ENCODE data around the gene RBM33. TPM values are rescaled to one million over a fixed set of nuclear protein-coding genes. Genes with fewer than 3 reads are reported as not detected.

The RBM33 gene
- total RNA-seq, 8 experiments from 2014 or later: 13.3 to 52.0 (median 29.3) TPM

DNA sequence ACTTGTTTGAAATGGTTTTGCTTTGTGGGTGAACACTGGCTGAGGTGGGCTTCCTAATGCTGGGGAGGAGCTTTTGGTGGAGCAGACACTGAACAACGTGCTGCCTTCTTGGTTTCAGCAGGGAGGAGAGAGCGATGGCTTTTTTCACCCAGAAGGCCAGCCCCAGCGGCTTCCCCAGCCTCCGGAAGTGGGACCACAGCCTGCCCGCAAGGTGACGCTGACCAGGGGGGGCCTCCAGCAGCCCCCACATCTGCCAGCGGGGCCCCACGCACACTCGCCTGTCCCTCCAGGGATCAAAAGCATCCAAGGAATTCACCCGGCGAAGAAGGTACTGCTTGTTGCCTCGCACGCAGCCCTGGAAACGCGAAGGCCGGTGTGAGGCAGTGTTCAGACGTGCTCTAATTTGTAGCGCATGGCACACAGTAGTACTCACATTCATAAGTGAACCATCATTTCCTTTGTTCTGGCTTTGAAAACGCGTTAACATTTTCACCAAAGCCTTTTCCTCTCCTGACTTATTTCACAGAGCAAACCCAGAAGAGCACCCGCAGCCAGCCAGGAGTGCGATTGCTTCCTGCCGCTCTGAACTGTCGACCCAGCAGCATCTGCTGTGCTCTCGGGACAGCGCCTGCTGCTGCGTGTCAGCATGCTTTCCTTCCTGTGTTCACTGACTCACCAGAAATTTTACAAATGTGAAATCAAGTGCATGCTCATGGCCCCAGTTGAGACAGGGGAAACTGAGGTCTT, 119.4 kb downstream of the RBM33 start:
- in situ Hi-C loops (cut with MboI; ENCODE audit: low pct_unique_long_range_greater_than_20kb in 2 of 9, low sequenced_read_pairs in 9 of 9, unreplicated experiment in 9 of 9): loop anchor here in 3 of 9 experiments (10.0 to 25.0 kb wide), 4 partner anchors 169 to 827 kb away; no protein-coding TSS in a partner anchor
- Histone ChIP-seq H3K4me3 (no peak overlapping the region), H3K27ac (no peak overlapping the region), H3K4me1 (replicated peaks in 1 of 2) (no peaks in the 10 kb centered on the region)
- WGBS, 10 experiments: 71 to 100% (median 97%) methylated on average over 1 to 14 of the region's 27 CpGs; no CpG with 5 or more reads in 2 of the 10 experiments
- no peak for ATAC-seq (replicated peaks in 6 of 8)

DNA sequence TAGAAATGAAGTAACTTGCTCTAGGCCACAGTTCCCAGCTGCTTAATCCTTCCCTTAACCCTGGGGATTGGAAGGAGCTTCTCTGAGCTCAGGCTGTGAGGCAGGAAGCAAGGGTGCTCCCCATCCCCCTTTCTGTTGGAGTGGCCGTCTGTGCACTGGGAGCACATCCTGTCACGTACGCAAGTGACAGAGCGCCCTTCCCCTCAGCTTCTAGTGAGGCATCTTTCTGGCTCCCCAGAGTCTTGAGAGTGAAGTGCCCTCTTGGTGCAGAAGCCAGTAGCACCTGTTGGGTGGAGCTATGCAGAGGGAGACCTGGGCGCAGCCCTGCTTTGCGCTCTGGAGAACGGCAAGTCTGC, 120.0 kb downstream of the RBM33 start:
- WGBS, 10 experiments: 67 to 100% (median 98%) methylated on average over 1 to 5 of the region's 7 CpGs; no CpG with 5 or more reads in 3 of the 10 experiments
- Histone ChIP-seq H3K27ac (no peak overlapping the region), H3K4me3 (no peak overlapping the region), H3K4me1 (replicated peaks in 1 of 2) (no peaks in the 10 kb centered on the region)
- no peak for ATAC-seq (replicated peaks in 6 of 8)
- in situ Hi-C loops (cut with MboI; ENCODE audit: low pct_unique_long_range_greater_than_20kb in 2 of 9, low sequenced_read_pairs in 9 of 9, unreplicated experiment in 9 of 9): loop anchor here in 3 of 9 experiments (10.0 to 25.0 kb wide), 4 partner anchors 170 to 827 kb away; no protein-coding TSS in a partner anchor

- in situ Hi-C loops (cut with MboI; ENCODE audit: low pct_unique_long_range_greater_than_20kb in 2 of 9, low sequenced_read_pairs in 9 of 9, unreplicated experiment in 9 of 9): loop anchor here in 3 of 9 experiments (10.0 to 25.0 kb wide), 4 partner anchors 171 to 828 kb away; no protein-coding TSS in a partner anchor
- Histone ChIP-seq H3K27ac (no peak overlapping the region), H3K4me1 (replicated peaks in 1 of 2) (no peaks in the 10 kb centered on the region), H3K4me3 (no peak overlapping the region)
- ATAC-seq (replicated peaks in 6 of 8): no peak
- 17 to 100% (median 87%) methylated on average over 1 to 7 of the region's 8 CpGs for WGBS, 10 experiments
Observed at GRCh38 chr7:155765458-155765857, 121.0 kb downstream of the RBM33 start.

GRCh38 chr7:155766386-155766785, 121.9 kb downstream of the RBM33 start:
- H3K27ac ChIP-seq: no peak overlapping the region
- H3K4me1 ChIP-seq (replicated peaks in 1 of 2): no peaks in the 10 kb centered on the region
- WGBS, 10 experiments: 63 to 100% (median 90%) methylated on average over 2 to 12 of the region's 12 CpGs; no CpG with 5 or more reads in 3 of the 10 experiments
- no peak for ATAC-seq (replicated peaks in 6 of 8)
- H3K4me3 ChIP-seq: no peak overlapping the region
- in situ Hi-C loops (cut with MboI; ENCODE audit: low pct_unique_long_range_greater_than_20kb in 2 of 9, low sequenced_read_pairs in 9 of 9, unreplicated experiment in 9 of 9): loop anchor here in 3 of 9 experiments (10.0 to 25.0 kb wide), 4 partner anchors 172 to 829 kb away; no protein-coding TSS in a partner anchor

DNA sequence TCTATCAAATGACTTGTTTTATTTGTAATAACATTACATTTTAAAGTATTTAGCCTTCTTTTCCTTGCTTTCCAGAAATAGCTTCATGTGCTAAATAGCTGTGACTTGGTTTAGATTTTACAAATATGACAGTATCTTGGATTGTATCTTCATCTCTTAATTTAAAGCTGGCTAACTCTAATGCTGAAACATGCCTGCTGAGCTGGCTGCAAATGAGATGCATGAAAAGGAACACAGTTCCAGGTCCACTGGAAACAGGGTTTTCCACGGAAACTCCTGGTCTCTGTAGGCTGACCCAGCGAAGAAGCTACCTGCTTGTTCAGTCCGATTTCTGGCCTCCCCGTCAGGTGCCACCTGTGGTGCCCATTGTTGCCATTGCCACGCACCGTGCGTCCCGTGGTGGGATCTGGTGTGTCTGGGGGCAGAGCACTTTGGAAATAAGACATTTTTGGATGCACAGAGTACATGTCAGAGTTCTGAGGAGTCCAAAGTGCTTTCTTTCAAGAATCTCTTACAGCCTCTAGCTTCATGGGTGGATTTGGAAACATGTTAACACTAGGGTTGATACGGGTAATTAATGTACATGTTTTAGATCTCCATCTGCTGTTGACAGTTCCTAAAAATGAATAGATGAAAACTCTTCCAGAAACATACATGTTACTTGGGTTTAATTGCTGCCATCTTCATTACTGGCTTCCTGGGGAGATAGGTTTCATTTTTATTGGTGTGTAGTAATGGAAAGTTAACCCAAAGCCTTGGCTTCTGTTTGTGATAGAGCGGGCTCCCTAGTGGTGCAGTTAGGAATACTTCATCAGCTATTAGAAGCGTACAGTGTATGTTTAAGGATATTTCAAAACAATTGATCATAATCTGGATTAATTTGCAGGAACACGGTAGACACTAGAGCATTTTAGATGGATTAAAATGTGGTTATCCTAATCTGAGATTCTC, 122.8 kb downstream of the RBM33 start:
- WGBS, 10 experiments: 40 to 100% (median 94%) methylated on average over 2 to 9 of the region's 12 CpGs
- H3K4me1 ChIP-seq (replicated peaks in 1 of 2): no peaks in the 10 kb centered on the region

DNA sequence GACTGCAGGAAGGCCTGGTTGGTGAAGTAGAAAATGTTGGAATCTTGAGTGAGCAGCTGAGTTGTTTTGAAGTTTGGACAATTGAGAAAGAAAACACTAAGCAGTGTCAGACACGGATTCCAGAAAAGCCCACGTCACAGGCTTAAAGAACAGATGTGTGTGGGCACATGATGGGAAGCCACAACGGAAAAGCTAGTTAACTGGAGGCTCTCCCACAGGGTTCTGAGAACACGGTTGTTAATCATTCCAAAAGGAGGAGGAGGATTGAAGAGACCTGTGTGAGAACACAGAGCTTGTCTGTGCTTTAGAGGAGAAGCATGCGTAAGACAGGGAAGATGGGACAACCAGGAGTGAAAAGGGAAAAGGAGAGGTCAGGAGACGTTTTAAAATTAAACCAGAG, 125.2 kb downstream of the RBM33 start:
- Histone ChIP-seq H3K27ac (no peak overlapping the region), H3K4me3 (no peak overlapping the region), H3K4me1 (replicated peaks in 1 of 2) (no peaks in the 10 kb centered on the region)
- WGBS, 10 experiments: 7 to 100% (median 90%) methylated on average over 2 to 6 of the region's 6 CpGs; no CpG with 5 or more reads in 2 of the 10 experiments
- ATAC-seq (replicated peaks in 6 of 8): peak in 2 of 8 experiments; percentile 65 to 70
- in situ Hi-C loops (cut with MboI; ENCODE audit: low pct_unique_long_range_greater_than_20kb in 2 of 9, low sequenced_read_pairs in 9 of 9, unreplicated experiment in 9 of 9): loop anchor here in 3 of 9 experiments (10.0 to 25.0 kb wide), 4 partner anchors 175 to 832 kb away; no protein-coding TSS in a partner anchor

More for the DNA sequence above, 122.8 kb downstream of the RBM33 start:
- no peak overlapping the region for H3K4me3 ChIP-seq
- in situ Hi-C loops (cut with MboI; ENCODE audit: low pct_unique_long_range_greater_than_20kb in 2 of 9, low sequenced_read_pairs in 9 of 9, unreplicated experiment in 9 of 9): loop anchor here in 3 of 9 experiments (10.0 to 25.0 kb wide), 4 partner anchors 172 to 830 kb away; no protein-coding TSS in a partner anchor
- no peak for ATAC-seq (replicated peaks in 6 of 8)
- no peak overlapping the region for H3K27ac ChIP-seq

DNA sequence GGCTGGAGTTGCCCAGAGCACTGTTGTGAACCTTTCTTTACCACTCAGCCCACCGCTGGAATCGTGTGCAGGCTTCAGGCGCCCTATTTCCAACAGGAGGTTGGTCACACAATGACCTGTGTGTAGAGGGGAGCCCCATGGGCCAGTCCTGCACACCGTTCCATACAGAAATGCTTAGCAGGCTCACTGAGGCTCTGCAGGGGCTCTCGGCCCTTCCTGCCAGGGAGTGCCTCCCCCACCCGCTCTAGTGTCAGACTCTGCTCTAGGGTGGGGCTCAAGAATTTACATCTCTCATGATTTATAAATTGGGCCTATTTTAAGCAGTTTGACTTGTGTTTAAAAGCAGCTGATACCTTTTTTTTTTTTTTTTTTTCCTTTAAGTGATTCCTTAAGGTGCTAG, 125.8 kb downstream of the RBM33 start:
- in situ Hi-C loops (cut with MboI; ENCODE audit: low pct_unique_long_range_greater_than_20kb in 2 of 9, low sequenced_read_pairs in 9 of 9, unreplicated experiment in 9 of 9): loop anchor here in 3 of 9 experiments (25.0 kb wide), 3 partner anchors 358 to 833 kb away; no protein-coding TSS in a partner anchor
- ATAC-seq (replicated peaks in 6 of 8): peak in 3 of 8 experiments; percentile 57 to 78 (median 72)
- H3K27ac ChIP-seq: no peak overlapping the region
- H3K4me3 ChIP-seq: no peak overlapping the region
- 35 to 96% (median 80%) methylated on average over 1 to 5 of the region's 6 CpGs; no CpG with 5 or more reads in 5 of the 10 experiments for WGBS, 10 experiments
- no peaks in the 10 kb centered on the region for H3K4me1 ChIP-seq (replicated peaks in 1 of 2)

DNA sequence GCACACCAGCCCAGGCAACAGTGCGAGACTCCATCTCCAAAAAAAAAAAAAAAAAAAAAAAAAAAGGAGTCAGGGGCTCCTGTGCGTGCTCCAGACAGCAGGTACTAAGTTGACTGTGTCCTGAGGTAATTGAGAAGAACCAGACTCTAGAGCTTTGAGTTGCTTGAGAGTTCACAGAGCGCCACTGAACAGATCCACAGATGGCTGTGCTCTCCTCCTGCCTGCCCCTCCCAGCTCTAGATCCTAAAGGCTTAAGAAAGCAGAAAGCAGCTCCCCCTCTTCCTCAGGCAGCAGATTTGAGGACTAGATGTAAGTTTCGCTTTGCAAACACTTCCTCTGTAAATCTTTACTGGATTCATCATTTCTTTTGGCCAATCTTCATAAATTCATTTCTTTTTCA, 129.1 kb downstream of the RBM33 start:
- Histone ChIP-seq H3K27ac (no peak overlapping the region), H3K4me1 (replicated peaks in 1 of 2) (no peaks in the 10 kb centered on the region), H3K4me3 (no peak overlapping the region)
- ATAC-seq (replicated peaks in 6 of 8): no peak
- in situ Hi-C loops (cut with MboI; ENCODE audit: low pct_unique_long_range_greater_than_20kb in 2 of 9, low sequenced_read_pairs in 9 of 9, unreplicated experiment in 9 of 9): loop anchor here in 3 of 9 experiments (25.0 kb wide), 3 partner anchors 361 to 836 kb away; no protein-coding TSS in a partner anchor
- 20 to 100% (median 96%) methylated on average over 1 to 4 of the region's 4 CpGs; no CpG with 5 or more reads in 2 of the 10 experiments for WGBS, 10 experiments

- WGBS, 10 experiments: 80 to 100% (median 91%) methylated on average over 1 to 9 of the region's 14 CpGs; no CpG with 5 or more reads in 2 of the 10 experiments
- Histone ChIP-seq H3K27ac (no peak overlapping the region), H3K4me3 (no peak overlapping the region), H3K4me1 (replicated peaks in 1 of 2) (no peaks in the 10 kb centered on the region)
- no peak for ATAC-seq (replicated peaks in 6 of 8)
- in situ Hi-C loops (cut with MboI; ENCODE audit: low pct_unique_long_range_greater_than_20kb in 2 of 9, low sequenced_read_pairs in 9 of 9, unreplicated experiment in 9 of 9): loop anchor here in 4 of 9 experiments (25.0 kb wide), 4 partner anchors 363 to 1037 kb away; no protein-coding TSS in a partner anchor
Observed at GRCh38 chr7:155774947-155775346, 130.5 kb downstream of the RBM33 start.

DNA sequence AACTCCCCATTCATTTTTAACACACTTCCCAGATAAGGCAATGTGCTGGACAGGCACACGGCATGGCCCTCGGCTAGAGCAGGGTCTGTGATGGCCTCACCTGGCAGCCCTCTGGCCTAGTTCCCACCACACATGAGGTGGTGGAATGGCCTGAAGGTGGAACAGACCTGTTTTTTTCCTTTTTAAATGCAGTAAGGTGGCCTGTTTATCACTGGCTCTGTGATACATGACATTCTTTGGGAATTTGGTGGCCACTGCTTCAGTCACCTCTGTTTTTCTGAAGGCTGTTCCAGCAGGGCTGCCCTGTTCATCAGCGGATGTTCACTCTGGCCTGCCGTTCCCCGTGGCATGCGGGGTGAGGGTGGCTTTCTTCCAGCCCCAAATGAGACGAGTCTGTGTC, 131.2 kb downstream of the RBM33 start:
- H3K27ac ChIP-seq: no peak overlapping the region

DNA sequence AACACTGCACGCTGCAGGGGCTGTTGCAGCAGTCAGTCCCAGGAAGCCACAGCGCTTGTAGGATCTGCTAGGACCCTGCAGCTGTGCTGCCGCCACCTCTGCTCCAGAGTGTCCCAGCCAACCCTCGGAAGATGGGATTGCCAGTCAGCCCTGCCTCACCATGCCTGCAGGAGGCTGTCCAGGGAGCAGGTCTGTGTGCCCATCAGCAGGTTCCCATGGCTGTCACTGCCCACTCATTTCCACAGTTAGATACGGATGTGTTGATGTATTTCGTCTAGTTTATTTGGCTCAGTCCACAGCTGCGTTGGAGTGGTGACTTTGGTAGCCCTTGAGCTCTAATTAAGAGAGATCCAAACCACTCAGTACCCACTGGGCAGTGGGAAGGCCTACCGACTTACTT, 132.1 kb downstream of the RBM33 start:
- no peak for ATAC-seq (replicated peaks in 6 of 8)
- in situ Hi-C loops (cut with MboI; ENCODE audit: low pct_unique_long_range_greater_than_20kb in 2 of 9, low sequenced_read_pairs in 9 of 9, unreplicated experiment in 9 of 9): loop anchor here in 2 of 9 experiments (25.0 kb wide), 1 partner anchor 1036 kb away; no protein-coding TSS in a partner anchor
- H3K27ac ChIP-seq: no peak overlapping the region
- H3K4me1 ChIP-seq (replicated peaks in 1 of 2): no peaks in the 10 kb centered on the region
- no peak overlapping the region for H3K4me3 ChIP-seq
- 89 to 100% (median 95%) methylated on average over 1 to 6 of the region's 8 CpGs; no CpG with 5 or more reads in 2 of the 10 experiments for WGBS, 10 experiments

More for the DNA sequence above, 131.2 kb downstream of the RBM33 start:
- Histone ChIP-seq H3K4me3 (no peak overlapping the region), H3K4me1 (replicated peaks in 1 of 2) (no peaks in the 10 kb centered on the region)
- ATAC-seq (replicated peaks in 6 of 8): no peak
- in situ Hi-C loops (cut with MboI; ENCODE audit: low pct_unique_long_range_greater_than_20kb in 2 of 9, low sequenced_read_pairs in 9 of 9, unreplicated experiment in 9 of 9): loop anchor here in 2 of 9 experiments (25.0 kb wide), 1 partner anchor 1037 kb away; no protein-coding TSS in a partner anchor
- 93 to 100% (median 96%) methylated on average over 4 to 7 of the region's 7 CpGs; no CpG with 5 or more reads in 7 of the 10 experiments for WGBS, 10 experiments

DNA sequence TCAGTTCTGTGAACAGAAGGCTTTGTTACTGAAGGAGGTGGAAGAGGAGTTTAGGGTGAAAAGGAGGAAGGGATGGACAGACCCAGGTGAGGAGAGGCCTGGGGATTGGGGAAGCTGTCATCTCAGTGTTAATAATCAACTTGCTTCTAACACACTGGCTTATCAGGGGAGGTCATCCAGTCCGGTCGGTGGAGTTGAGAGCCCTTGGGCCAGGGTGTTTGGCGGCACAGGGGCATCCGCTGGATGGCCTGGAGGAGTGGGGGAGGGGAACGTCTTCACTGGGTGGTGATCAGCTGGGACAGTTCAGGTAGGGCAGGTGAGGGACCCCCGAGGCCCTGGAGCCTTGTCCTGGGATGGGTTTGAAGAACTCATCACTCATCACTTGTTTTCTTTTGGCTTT, 133.9 kb downstream of the RBM33 start:
- 83 to 100% (median 90%) methylated on average over 1 to 6 of the region's 6 CpGs; no CpG with 5 or more reads in 5 of the 10 experiments for WGBS, 10 experiments
- no peak for ATAC-seq (replicated peaks in 6 of 8)
- Histone ChIP-seq H3K4me3 (no peak overlapping the region), H3K27ac (no peak overlapping the region), H3K4me1 (replicated peaks in 1 of 2) (no peaks in the 10 kb centered on the region)
- in situ Hi-C loops (cut with MboI; ENCODE audit: low pct_unique_long_range_greater_than_20kb in 2 of 9, low sequenced_read_pairs in 9 of 9, unreplicated experiment in 9 of 9): loop anchor here in 2 of 9 experiments (25.0 kb wide), 1 partner anchor 1034 kb away; no protein-coding TSS in a partner anchor

Measured in motor neuron (in vitro differentiated cells).